CD4-positive, alpha-beta T cell treated with Interleukin-6 at 100 ng/mL for 8 hours (primary cell): Measurements from ENCODE around the gene PAK5.

Source experiments
- DNase-seq: peaks from one replicate; pipeline ENCODE4 v3.0.0-alpha.2; 2020; ENCODE audit warnings: mixed read lengths, low spot score

The PAK5 gene

GRCh38 chr20:9838378-9839295 is at the start of gene PAK5:
Gene PAK5, minus strand, starts transcription at chr20:9839076. Its CDS starts 194,748 bp downstream, at chr20:9644328.
- DNase-seq, result no peak

DNA sequence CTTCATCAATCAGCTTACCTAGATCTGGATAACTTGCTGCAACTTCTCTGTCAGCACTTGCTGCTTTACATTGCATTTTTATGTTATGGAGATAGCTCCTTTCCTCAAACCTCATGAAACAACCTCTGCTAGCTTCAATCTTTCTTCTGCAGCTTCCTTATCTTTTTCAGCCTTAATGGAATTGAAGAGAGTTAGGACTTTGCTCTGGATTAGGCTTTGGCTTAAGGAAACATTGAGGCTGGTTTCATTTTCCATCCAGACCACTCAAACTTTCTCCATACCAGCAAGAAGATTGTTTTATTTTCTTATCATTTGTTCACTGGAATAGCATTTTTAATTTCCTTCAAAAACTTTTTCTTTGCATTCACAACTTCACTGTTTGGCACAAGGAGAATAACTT is 48.8 kb upstream of the PAK5 start:
- no peak for DNase-seq

- no peak for DNase-seq
Measured at GRCh38 chr20:9886227-9886626, 47.4 kb upstream of the PAK5 start.

- DNase-seq, result no peak
Measured at GRCh38 chr20:9884666-9885065, 45.8 kb upstream of the PAK5 start.

DNA sequence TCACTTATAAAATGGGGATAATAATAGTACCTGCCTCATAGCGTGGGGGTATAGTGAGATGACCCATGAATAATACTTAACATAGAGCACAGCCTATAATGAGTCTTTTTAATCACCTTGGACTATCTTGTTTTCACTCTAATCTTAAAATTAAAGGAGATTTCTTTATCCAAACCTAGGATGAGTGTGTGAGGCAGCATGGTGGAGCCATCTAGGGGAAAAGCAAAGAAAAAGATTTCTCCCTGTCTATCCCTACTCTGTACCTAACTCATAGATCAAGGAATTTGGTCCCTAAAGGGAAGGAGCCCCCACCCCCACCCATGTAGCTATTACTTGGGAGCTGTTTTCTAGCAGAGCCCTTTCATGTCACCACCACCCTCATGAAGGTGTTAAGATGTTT is 45.2 kb upstream of the PAK5 start:
- no peak for DNase-seq

DNA sequence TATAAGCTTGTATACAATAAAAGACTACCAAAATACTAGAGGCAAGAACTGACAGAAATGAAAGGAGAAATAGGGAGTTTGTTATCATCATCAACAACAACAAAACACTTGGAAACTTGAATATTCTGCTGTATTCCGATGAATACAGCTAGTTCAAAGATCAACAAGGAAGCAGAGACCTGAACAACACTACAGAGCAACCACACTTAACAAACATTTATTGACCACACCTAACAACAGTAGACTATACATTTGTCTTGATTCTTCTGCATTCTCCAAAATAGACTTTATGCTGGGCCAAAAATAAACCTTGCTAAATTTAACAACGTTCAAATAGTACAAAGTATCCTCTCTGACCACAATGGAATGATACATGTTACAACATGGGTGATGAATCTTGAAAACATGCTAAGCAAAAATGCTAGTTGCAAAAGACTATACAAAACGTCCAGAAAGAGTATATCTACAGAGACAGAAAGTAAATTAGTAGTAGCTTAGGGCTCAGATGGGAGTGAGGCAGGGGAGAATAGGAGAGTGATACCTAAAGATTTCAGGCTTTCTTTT is 39.1 kb upstream of the PAK5 start:
- DNase-seq, result no peak

DNA sequence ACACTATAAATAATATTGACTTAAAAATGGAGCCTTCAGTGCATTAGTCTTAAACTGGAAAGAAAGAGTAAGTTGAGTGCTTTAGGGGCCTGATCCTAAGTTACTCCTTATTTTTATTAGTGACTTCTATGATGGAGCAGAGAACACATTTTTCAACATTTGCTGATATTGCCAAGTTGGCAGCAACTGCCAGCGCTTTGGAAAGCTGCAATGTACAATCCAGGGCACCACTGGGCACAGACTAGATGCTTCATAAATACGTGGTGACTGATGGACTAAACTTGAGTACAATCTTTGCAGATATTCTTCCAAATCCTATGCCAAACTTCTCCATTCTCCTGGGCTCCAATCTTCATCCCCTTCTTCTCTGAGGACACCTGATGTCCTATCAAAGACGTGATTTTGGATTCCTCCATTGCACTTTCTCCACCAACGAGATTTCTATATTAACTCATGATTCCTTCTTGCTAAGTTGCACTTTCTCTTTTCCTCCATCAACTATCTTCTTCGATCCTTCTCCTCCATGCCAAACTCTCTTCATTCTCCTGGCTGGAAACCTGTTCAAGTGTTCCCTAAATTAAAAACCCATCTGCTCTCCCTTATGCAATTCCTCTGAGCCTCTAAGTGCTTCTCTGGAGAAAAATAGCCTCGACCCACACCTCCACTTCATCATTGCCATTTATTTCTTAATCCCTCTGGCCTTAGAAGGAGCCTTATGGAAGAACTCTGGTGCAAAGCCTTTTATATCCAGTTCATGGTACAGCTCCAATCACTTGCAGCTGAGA is 28.5 kb upstream of the PAK5 start:
- no peak for DNase-seq

- no peak for DNase-seq
Measured at GRCh38 chr20:9852566-9852965, 13.7 kb upstream of the PAK5 start.

DNA sequence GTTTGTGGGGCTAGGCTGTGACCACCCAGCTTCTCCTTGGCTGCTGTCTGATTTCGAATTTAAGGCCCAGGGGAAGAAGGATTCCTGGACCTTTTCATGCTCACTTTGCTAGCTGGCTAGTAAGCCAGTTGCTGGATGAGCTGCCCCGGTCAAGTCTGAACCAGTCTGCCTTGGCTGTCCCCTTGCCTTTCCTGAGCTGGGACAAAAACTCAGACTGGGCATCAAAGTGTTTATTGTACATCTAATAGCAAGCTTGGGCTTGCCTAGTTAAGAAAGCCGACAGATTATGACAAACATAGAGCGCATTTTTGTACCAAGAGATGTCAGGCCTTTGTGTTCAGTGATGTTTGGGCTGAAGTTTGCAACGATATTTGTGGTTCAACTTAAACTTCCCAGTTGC is 750 bp upstream of the PAK5 start:
- no peak for DNase-seq

DNA sequence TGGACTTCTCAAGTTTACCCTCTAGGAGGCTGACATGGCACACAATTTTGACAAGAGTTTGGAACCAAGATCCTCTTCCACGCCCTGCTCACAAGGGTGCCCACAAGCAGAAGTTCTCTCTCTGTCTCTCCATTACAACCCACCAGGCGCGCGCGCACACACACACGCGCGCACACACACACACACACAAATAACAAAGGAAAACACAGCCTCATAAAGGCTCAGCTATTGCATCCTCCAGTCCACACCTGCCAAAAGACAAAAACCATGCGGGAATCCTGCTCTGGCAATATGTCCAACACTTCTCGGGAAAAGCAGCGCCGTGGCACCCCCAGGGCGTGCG is 870 bp downstream of the PAK5 start:
- DNase-seq, result no peak

DNA sequence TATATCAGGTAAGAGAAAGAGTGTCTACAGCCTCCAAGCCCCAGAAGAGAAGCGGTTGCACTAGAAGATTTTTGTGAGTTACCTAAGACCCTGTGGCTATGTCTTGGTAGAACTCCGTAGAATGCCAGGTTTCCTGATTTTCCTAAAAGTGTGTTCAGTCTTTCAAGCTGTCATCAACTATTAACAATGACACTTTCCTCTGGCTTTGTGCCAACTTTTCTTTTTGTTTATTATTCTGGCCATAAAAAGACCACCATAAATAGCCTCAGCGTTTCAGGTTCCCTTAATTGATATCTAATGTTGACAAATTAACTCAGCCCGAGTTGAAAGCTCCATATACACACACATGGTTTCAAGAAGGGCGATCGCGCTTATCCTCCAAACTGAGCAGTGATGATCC is 1.2 kb downstream of the PAK5 start:
- no peak for DNase-seq

DNA sequence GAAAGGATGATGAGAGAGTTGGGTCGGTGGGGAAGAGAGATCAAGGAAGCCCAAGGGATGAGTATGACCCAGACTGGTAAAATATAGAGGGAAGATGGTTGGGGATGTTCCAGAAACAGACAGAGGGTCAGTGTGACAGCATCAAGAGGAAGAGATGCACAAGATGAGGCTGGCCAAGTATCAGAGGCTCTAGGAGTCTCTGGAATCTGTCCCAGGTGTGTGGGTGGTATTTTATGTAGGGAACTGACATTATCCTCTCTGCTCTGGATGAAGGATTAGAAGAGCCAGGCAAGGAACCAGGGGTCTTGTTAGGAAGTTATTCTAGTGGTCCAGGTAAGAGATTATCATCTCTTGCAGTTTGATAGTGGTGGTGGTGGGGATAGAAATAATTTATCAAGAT is 3.6 kb downstream of the PAK5 start:
- no peak for DNase-seq

- DNase-seq, result no peak
Measured at GRCh38 chr20:9831032-9831431, 7.8 kb downstream of the PAK5 start.

GRCh38 chr20:9829835-9830234 is 9.0 kb downstream of the PAK5 start:
- no peak for DNase-seq

DNA sequence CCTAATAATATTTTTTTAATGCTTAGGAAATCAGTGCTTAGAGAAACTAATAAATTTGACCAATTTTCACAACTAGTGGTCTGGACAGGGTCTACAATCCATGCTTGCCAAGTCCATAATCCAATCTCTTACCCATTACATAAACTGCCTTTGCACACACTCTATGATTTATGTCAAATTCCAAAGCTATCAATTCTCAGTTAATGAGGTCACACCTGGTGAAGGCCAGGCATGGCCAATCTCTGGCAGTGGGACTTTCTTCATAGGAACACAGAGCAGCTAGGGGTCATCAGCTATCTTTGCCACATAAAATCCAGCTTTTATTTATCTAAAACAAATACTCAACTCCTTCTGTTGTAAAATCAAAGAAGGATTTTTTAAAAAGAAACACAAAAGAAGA is 21.2 kb downstream of the PAK5 start:
- no peak for DNase-seq

DNA sequence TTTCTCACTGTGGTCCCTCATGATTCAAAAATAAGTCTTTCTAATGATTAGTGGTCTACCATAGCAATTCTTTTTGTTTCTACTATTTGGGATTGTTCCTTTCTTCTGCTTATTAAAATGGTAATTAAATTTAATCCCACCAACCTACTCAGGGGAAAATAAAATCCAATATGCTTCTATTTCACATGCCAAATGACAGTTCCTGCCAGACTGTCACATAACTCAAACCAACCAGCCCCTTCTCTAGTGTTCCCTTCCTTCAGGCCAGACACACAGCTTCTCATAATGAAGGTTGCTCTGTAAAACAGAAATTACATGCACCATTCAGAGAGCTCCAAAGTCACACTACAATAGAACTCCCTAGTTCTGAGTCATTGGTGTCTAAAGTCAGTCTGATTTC is 23.2 kb downstream of the PAK5 start:
- no peak for DNase-seq

DNA sequence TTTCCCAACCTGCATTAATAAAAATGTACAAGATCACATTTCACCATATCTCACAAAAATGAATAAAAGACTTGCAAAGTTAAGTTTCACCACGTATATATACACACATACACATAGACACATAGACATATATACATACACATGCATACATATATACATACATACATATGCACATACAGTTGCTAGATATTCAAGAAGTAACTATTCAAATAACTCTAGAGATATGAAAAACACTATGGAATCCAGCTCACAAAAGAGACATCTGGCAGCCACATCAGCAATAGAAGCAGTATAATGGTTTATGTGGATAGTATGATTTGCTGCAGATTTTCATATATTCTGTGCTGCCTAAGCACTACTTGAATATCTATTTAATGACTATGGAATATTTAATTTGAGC is 28.1 kb downstream of the PAK5 start:
- DNase-seq, result no peak

DNA sequence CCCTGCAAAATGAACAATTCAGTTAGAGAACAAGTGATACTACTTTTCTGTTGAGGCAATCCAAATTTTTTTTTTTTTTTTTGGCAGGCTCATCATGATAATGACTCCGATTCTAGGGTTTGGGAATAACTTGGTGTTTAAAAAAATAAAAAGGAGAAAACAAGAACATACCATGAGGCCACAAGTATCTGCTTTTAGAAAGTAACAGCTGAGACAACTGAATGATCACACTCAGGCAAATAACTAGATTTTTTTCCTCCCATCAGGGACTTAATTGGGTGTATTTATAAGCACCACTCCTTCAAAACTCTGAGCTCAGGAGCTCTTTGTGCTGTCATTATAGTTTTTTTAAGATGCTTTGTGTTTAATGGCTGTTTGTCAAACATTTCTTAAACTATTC is 29.6 kb downstream of the PAK5 start:
- no peak for DNase-seq

DNA sequence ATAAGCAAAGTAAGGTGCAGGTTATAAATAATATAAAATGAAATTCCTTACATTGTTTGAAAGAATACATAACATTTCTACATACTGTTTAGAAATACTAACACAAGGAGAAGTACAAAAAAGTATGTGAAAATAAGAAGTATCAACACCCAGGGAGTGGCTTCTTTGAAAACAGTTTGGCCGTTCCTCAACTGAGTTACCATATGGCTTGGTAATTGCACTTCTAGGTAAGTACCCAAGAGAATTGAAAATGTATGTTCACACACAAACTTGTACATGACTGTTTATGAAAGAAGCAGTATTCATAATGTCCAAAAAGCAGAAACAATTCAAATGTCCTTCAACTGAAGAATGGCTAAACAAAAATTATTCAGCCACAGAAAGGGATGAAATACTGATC is 30.7 kb downstream of the PAK5 start:
- no peak for DNase-seq

DNA sequence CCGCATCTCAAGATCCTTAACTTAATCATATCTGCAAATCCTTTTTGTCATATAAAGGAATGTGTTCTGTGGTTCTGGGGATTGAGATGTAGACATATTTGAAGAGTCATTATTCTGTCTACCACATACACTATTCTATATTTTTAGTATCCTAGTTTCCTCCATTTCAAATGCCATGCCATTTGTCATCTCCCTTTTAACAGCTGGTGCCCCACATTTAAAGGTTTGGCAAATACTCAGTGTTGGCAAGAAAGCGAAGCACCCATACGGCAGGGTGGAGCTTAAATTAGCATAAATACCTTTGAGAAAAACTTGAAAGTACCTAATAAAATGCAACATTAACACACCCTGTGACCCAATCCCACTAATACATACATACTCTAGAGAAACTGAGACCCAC is 31.7 kb downstream of the PAK5 start:
- no peak for DNase-seq

DNA sequence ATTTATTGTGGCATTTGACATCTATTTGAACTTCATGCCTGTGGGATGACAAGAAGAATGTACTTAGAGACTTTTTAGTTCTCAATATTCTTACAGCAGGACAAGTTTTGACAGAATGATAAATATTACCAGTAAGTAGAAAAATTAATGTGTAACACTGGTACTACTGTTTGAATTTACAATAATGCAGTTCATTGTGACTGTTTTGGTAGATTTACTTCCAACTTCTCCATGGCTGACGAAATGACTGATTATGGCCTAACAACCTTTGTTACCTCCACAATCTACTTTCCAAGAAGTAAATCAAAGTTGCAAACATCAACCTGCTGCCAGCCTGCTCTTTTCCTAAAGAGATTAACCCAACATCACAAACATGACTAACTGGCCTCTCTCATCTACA is 38.5 kb downstream of the PAK5 start:
- no peak for DNase-seq

GRCh38 chr20:9794831-9795230 is 44.0 kb downstream of the PAK5 start:
- no peak for DNase-seq

DNA sequence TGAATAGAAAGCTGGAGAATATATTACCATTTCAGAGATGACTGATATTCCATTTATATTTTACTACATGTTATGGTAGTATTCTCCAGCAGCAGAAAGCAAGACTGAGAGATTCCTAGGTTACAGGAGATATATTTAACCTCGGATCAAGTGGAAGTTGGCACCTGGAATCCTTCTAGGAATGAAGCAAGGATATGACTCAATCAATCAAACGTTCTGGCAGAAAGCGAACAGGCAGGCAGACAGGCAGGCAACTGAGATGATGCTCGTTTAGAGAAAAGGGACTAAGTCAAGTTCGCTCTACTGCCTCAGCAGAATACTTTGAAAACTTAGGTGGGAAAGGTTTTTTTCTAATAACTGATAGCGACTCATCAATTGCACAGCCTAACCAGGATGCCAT is 46.2 kb downstream of the PAK5 start:
- no peak for DNase-seq
